Brain pericyte (primary cell): ENCODE measurements around the gene AFAP1.

Experiments
- DNase-seq: peaks from one replicate; pipeline ENCODE4 v3.0.0-alpha.2; 2012; ENCODE audit warnings: low read depth, low spot score

Gene AFAP1

GRCh38 chr4:7785017-7785416 lies 154.6 kb downstream of the AFAP1 start:
- no peak for DNase-seq

DNA sequence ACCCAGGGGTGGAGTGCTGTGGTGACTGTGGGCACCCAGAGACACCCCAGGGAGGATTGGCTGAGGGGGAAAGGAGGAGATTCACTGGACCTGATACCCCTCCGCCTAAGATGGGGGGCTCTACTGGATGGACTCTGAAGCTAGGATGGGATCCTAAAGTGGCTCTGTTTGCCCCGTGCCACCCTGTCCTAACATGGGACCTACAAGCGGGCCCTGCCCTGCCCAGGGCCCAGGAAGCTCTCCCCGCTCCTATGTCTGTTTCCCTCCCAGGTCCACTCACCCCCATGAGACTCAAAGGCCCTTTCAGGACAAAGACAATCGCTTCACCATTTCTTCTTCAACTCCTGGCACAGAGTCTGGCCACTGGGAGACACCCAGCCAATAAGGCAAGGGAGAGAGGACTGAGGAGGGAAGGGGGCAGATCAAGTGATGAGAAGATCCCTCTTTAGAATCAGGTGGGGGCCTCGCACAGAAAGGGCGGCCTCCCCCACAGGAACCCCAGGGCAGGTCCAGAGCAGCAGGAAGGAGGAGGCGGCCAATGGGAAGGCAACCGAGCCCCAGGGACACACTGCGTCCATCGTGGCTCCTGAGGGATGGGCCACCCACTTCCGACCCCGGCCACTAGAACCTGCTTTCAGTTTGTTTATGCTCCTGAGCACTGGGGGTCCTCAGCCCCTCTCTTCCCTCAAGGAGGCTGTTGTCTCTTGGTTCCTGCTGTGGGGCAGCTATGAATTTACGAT lies 155.4 kb downstream of the AFAP1 start:
- no peak for DNase-seq

GRCh38 chr4:7783541-7783940 lies 156.1 kb downstream of the AFAP1 start:
- DNase-seq: no peak

DNA sequence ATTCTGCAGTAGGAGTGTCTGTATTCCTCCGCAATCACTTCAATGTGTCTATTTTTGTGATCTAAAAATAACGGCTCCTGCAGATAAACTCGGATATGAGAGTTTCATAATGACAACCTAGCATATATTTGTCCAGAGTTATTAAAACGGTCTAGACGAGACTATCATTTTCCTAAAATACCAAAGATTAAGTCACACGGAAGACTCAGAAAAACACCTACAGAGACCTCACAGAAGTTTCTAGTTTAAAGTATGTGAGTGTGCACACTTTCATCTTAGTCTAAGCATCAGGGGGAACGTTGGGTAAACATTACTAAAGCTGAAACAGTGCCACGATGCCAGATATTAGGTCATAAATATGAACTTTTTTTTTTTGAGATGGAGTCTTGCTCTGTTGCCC lies 156.9 kb downstream of the AFAP1 start:
- DNase-seq: no peak

DNA sequence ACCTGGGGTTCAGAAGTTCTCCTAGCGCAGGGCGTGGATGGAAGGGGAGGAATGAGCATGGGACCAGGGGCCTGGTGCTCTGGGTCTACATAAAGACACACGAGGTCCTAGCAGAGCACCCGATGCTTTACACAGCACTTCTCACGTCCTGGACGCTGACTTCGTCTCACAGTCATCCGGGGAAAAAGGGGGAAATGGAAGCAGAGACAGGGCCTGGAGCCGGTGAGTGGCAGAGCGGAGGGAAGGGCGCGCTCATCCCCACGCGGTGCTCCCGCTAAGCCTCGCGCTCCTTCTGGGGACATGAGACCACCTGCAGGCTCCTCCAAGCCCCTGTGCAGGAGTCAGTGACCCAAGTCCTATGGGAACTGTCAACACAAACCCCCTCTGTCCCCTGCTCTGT lies 157.7 kb downstream of the AFAP1 start:
- DNase-seq: no peak

DNA sequence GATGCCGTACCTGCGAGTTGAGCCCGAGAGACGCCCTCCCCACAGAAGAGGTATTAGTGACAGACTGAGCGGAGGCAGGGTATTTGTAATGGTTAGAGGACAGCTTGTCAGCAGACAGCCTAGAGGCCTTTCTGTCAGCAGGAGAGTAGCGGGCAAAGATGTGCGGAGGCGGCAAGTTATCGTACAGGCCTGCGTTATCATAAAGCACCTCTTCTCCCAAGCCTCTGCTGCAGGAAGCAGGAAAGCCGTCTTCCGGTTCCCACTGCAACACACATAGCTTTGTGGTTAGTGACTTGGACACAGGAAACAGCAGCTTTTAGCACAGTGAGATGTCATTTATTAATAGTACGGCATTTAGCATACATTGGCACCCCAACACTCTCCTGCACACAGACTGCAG lies 158.3 kb downstream of the AFAP1 start:
- no peak for DNase-seq

GRCh38 chr4:7780751-7781348 lies 158.8 kb downstream of the AFAP1 start:
- no peak for DNase-seq

DNA sequence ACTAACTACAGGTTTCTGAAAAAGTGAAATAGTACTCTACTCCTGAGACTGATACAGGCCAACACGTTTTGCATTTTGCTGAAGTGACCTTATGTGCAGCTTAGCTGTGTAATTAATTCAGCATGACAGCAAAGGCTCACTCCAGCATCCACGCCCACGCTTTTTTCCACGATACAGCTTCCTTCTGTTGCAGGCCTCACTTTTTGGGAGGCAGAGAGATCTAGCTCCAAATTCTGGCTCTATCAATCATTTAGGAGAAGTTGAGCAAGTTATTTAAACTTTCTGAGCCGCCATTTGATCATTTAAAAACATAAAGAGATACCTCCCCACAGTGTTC lies 160.3 kb downstream of the AFAP1 start:
- DNase-seq: no peak

DNA sequence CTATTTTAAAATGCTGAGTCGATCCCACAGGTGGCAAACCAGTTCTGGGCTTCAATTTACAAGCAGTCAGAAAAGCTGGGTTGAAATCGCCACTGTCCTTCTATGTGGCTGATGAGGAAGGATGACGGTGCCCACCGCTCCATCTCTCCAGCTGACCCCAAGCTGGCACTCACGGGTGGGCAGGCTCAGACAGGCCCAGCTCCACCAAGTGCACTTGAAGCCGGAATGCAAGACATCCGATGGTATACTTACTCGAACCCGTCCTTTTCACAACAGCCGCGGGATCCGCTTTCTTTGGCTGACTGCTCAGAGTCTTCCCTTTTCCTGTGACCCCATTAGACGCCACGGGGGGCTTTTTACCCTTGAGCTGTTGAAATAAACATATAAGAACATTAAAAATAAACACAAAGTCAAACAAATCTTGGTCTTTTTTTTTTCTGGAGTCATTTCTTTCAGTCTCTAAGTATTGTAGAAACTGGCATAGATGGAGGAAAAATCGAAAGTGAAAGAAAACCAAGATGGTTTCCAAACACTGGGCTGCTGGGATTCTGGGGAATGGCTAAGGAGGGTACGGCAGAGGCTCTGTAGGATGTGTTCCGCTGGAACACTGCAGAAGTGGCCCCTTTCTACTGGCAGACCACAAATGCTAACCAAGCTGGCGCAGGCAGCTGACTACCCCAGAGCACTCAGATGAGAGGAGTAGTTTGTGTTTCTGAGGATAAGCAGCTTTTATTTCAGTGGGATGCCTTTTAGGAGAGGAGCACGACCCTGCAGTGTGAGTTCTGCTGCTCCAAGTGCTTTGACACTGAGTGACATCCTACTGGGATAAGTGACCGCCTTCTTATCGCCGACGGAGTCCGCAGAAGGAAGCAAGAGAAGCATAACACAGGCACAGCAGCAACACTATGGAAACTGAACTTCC lies 160.9 kb downstream of the AFAP1 start:
- peak; percentile 39 for DNase-seq

GRCh38 chr4:7777871-7778509 lies 161.7 kb downstream of the AFAP1 start:
- no peak for DNase-seq

DNA sequence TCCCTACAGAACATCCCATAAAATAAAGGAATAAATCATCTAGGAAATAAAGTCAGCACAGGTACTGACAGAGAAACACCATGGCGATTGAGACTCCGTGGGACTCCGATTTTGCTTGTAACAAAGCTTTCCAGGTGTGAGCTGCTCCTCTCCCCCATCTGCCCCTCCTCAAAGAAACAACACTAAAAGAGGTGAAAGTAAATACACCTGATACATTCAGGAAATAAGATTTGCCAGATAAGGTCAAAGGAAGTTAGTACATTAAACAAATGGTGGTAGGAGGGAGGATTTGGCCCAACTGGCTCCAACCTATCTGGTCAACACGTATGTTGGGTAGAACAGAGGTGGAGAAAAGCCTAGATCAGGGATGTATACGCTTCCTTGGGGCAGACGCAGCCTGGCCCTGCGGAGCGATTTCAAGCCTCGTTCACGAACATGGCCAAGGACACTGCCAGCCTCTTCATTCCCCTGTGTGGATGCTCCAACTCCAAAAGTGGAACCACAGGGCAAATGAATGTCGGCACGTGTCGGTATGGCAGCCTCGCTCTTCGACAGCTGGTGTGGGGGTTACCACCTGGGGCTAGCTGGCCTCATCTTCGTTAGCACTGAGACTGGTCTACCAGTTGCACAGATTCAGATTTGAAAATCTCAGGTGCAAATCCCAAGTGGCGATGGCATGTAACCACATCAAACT lies 162.5 kb downstream of the AFAP1 start:
- no peak for DNase-seq

GRCh38 chr4:7775396-7775795 lies 164.3 kb downstream of the AFAP1 start:
- DNase-seq: no peak

DNA sequence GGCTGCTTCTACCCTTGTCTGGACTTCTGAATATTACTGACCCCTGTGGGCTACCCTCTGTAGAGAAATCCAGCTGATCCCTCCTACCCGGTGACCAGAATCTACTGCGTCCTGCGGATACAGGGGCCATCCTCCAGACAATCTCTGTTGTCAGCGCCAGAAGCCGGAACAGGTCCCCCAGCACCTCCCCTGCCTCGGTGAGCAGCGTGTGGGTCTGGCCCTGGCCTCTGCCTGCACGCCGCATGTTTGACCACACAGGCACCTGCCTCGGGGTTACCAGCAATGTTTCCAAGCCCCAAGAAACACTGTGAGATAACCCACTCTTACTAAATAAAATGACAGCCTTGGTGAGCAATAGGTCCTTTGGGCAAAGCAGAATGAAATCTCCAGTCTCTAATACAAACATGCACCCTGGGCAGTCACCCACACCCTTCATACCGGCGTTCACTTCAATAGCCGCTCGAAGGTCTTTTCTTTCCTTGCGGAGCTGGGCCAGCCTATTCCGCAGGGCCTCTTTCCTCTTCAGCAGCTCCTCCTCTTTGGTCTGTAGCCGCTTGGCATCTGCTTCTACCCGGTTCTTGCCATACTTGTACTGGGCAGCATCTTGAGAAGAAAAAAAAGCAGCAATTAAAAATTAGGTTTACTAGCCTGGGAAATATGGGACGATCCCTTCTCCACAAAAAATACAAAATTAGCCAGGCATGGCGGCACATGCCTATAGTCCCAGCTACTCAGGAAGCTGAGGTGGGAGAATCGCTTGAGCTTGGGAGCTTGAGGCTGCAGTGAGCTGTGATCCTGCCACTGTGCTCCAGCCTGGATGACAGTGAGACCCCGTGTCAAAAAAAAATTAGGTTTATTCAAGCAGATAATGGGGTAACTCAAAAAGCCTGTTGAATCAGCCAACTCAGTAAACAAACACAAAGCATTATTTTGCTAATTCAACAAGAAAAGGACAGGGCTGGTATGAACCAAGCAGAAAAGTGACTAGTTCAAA lies 165.1 kb downstream of the AFAP1 start:
- DNase-seq: no peak

DNA sequence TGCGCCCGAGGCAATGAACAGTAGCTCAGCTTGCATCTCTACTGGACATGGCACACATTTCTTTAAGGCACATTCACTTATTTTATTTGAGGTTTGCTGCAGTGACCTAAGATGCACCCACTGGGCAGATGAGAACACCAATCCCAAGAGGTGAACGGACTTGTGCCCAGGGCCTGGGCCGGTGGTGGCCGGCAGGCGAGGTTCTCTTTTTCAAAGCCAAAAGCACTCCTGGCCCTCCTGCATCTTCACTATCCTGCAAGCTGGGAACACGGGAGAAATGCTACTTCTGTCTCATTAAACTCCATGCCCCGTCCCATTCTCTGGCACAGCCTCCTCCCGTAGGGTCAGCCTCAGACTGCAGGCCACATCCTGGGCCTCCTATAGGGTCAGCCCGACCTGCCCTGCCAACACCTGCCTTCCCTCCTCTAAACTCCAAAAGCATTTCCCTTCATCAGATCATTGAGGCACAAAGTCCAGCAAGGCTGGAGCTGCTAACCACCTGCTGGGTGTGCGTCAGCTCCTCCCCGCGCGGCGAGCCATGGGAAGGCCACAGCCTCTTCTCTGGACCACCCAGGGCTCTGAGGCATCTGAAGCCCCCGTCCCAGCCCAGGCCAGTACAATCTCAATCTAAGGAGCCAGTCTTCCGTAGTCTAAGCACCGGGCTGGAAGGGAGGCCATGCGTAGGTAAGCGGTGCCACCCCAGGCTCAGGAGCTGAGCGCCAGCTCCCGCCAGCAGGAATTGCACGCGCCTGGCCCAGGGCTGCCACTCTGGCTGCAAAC lies 166.1 kb downstream of the AFAP1 start:
- no peak for DNase-seq

- DNase-seq: no peak
These were observed 166.8 kb downstream of the AFAP1 start for GRCh38 chr4:7772711-7773385.

GRCh38 chr4:7771541-7772507 lies 167.8 kb downstream of the AFAP1 start:
- no peak for DNase-seq

DNA sequence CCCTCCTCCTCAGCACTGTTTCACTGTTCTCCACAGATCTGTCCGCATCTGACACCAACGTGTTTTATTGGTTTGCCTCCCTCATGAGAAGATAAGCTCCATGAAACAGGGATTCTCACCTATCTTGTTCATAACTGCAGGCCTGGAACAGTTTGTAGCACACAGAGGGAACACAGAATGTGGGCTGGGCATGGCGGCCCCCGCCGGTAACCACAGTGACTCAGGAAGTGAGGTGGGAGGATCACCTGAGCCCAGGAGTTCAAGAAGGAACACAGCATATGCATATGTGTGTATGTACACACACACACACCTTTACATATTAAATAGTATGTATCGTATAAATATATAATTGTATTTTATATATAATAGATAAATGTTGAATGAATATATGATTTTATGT lies 168.6 kb downstream of the AFAP1 start:
- DNase-seq: no peak
